GM18511 (cell line): ENCODE results near the gene APOA1.

Source experiments
- ATAC-seq: cut with Tn5 transposase; IDR thresholded peaks from one replicate; pipeline ENCODE4 v1.9.1; 2021; ENCODE audit warnings: mild to moderate bottlenecking, moderate library complexity; ENCODE audit not compliant: unreplicated experiment

The APOA1 gene

GRCh38 chr11:116859175-116859574, 21.8 kb upstream of the APOA1 start:
- no peak for ATAC-seq

GRCh38 chr11:116857936-116858335, 20.5 kb upstream of the APOA1 start:
- no peak for ATAC-seq

- no peak for ATAC-seq
These were observed 19.9 kb upstream of the APOA1 start for GRCh38 chr11:116857316-116857715.

- no peak for ATAC-seq
These were observed 19.0 kb upstream of the APOA1 start for GRCh38 chr11:116856423-116856822.

- no peak for ATAC-seq
These were observed 18.0 kb upstream of the APOA1 start for GRCh38 chr11:116855413-116855812.

GRCh38 chr11:116853461-116854073, 16.1 kb upstream of the APOA1 start:
- peak; percentile 96 for ATAC-seq

- no peak for ATAC-seq
These were observed 15.0 kb upstream of the APOA1 start for GRCh38 chr11:116852261-116853031.

GRCh38 chr11:116851626-116852025, 14.2 kb upstream of the APOA1 start:
- ATAC-seq = no peak

GRCh38 chr11:116849486-116849885, 12.1 kb upstream of the APOA1 start:
- no peak for ATAC-seq

- no peak for ATAC-seq
These were observed 11.6 kb upstream of the APOA1 start for GRCh38 chr11:116849060-116849459.

- no peak for ATAC-seq
These were observed 10.2 kb upstream of the APOA1 start for GRCh38 chr11:116847612-116848011.

- no peak for ATAC-seq
These were observed 7.3 kb upstream of the APOA1 start for GRCh38 chr11:116844722-116845121.

GRCh38 chr11:116843661-116844060, 6.2 kb upstream of the APOA1 start:
- ATAC-seq = no peak

GRCh38 chr11:116842909-116843308, 5.5 kb upstream of the APOA1 start:
- ATAC-seq = no peak

- no peak for ATAC-seq
These were observed 4.7 kb upstream of the APOA1 start for GRCh38 chr11:116842117-116842516.

- no peak for ATAC-seq
These were observed 3.4 kb upstream of the APOA1 start for GRCh38 chr11:116840746-116841296.

GRCh38 chr11:116840224-116840745, 2.9 kb upstream of the APOA1 start:
- no peak for ATAC-seq

GRCh38 chr11:116838321-116839084, 1.1 kb upstream of the APOA1 start:
- no peak for ATAC-seq

- ATAC-seq = no peak
These were observed 810 bp downstream of the APOA1 start for GRCh38 chr11:116836632-116836991.

- peak; percentile 79 for ATAC-seq
These were observed 1.4 kb downstream of the APOA1 start for GRCh38 chr11:116835791-116836631.
